Neural cell (in vitro differentiated cells): Measurements from ENCODE around the gene ST6GALNAC3. TPM values are rescaled to one million over a fixed set of nuclear protein-coding genes. Genes with fewer than 3 reads are reported as not detected.

Experiments used
- H2AFZ ChIP-seq: fragments of 200-600, 300-800 bp; sonication (generic), shearing (Covaris generic); 2 replicates; pipeline ENCODE4 v1.6.0; 2014; ENCODE audit warnings: low read depth, mild to moderate bottlenecking, antibody characterized with exemption, low read length, moderate library complexity
- H3F3A ChIP-seq: fragments of 200-600 bp; shearing (Covaris generic); 2 replicates; pipeline ENCODE4 v1.6.1; 2016; ENCODE audit warnings: mild to moderate bottlenecking, moderate library complexity, mixed read lengths, antibody characterized with exemption, low read length; ENCODE audit not compliant: insufficient read depth, poor library complexity, severe bottlenecking
- H3K27ac ChIP-seq: fragments of 200-600, 300-800 bp; sonication (generic), shearing (Covaris generic); 2 replicates; pipeline ENCODE4 v1.5.1; 2014; ENCODE audit warnings: mild to moderate bottlenecking, low read length, moderate library complexity
- H3K27me3 ChIP-seq: fragments of 300-800, 200-600 bp; sonication (generic), shearing (Covaris generic); 2 replicates; pipeline ENCODE4 v1.6.0; 2014; ENCODE audit warnings: mild to moderate bottlenecking, low read depth, low read length, moderate library complexity; ENCODE audit not compliant: insufficient read depth
- H3K36me3 ChIP-seq: fragments of 300-800, 200-600 bp; sonication (generic), shearing (Covaris generic); 2 replicates; pipeline ENCODE4 v1.5.1; 2014; ENCODE audit warnings: mild to moderate bottlenecking, antibody characterized with exemption, low read length, moderate library complexity; ENCODE audit not compliant: insufficient read depth
- H3K4me2 ChIP-seq: fragments of 300-800, 200-600 bp; sonication (generic), shearing (Covaris generic); 2 replicates; pipeline ENCODE4 v1.6.0; 2014; ENCODE audit warnings: mild to moderate bottlenecking, low read length
- H3K4me3 ChIP-seq: fragments of 300-800, 200-600 bp; sonication (generic), shearing (Covaris generic); 2 replicates; pipeline ENCODE4 v1.5.1; 2014; ENCODE audit warnings: mild to moderate bottlenecking, low read length, moderate library complexity
- H3K79me2 ChIP-seq: fragments of 200-600 bp; shearing (Covaris generic); replicated peaks from 2 replicates; pipeline ENCODE4 v1.6.0; 2014; ENCODE audit warnings: mild to moderate bottlenecking, low read length, moderate library complexity; ENCODE audit not compliant: insufficient read depth
- H3K9ac ChIP-seq: fragments of 300-800, 200-600 bp; sonication (generic), shearing (Covaris generic); 2 replicates; pipeline ENCODE4 v1.6.1; 2016; ENCODE audit warnings: mild to moderate bottlenecking, low read length, mixed read lengths
- H3K9me2 ChIP-seq: fragments of 200-600 bp; shearing (Covaris generic); 2 replicates; pipeline ENCODE4 v1.6.1; 2016; ENCODE audit warnings: mild to moderate bottlenecking, low read length, mixed read lengths; ENCODE audit not compliant: insufficient read depth
- H3K9me3 ChIP-seq: fragments of 200-600, 300-800 bp; sonication (generic), shearing (Covaris generic); 2 replicates; pipeline ENCODE4 v1.6.1; 2016; ENCODE audit warnings: mild to moderate bottlenecking, mixed run types, low read length, moderate library complexity, mixed read lengths
- H4K20me1 ChIP-seq: fragments of 200-600 bp; shearing (Covaris generic); 2 replicates; pipeline ENCODE4 v1.6.1; 2016; ENCODE audit warnings: mild to moderate bottlenecking, mixed run types; ENCODE audit not compliant: insufficient read depth
- EP300 ChIP-seq: fragments of 450-650 bp; conservative IDR thresholded peaks from 2 replicates; pipeline ENCODE4 v1.6.1; 2014; ENCODE audit warnings: antibody characterized with exemption, mild to moderate bottlenecking, moderate library complexity; ENCODE audit not compliant: poor library complexity, severe bottlenecking
- EZH2 ChIP-seq: fragments of 200-600, 300-800 bp; shearing (Covaris generic), sonication (generic); IDR thresholded peaks from 2 replicates; pipeline ENCODE4 v1.6.1; 2014; ENCODE audit warnings: antibody characterized with exemption, low read length, borderline replicate concordance, mild to moderate bottlenecking; ENCODE audit not compliant: insufficient read depth, poor library complexity, severe bottlenecking
- MXI1 ChIP-seq: fragments of 450-650 bp; conservative IDR thresholded peaks from 2 replicates; pipeline ENCODE4 v1.6.1; 2014; ENCODE audit warnings: antibody characterized with exemption, mild to moderate bottlenecking; ENCODE audit not compliant: poor library complexity, severe bottlenecking
- POLR2AphosphoS5 ChIP-seq: IDR thresholded peaks from 2 replicates; pipeline ENCODE4 v1.6.1; 2012
- RAD21 ChIP-seq: fragments of 450-650 bp; conservative IDR thresholded peaks from 2 replicates; pipeline ENCODE4 v1.6.1; 2014; ENCODE audit warnings: antibody characterized with exemption, mild to moderate bottlenecking, moderate library complexity
- SMC3 ChIP-seq: fragments of 450-650 bp; conservative IDR thresholded peaks from 2 replicates; pipeline ENCODE4 v1.6.1; 2014; ENCODE audit warnings: antibody characterized with exemption, mild to moderate bottlenecking, moderate library complexity; ENCODE audit not compliant: poor library complexity
- TAF1 ChIP-seq: IDR thresholded peaks from 2 replicates; pipeline ENCODE4 v1.6.1; 2012; ENCODE audit warnings: low read depth
- polyA plus RNA-seq: library from polyadenylated mRNA; depleted of rRNA; stranded (reverse); fragments of >200 nt; gene quantifications from 2 replicates; pipeline ENCODE4 v1.2.3, GENCODE V29; 2014
- TF ChIP-seq, protein P1 (sequence below): IDR thresholded peaks from 2 replicates; pipeline ENCODE4 v1.6.1; 2012; ENCODE audit warnings: borderline replicate concordance
- TF ChIP-seq, protein P2 (sequence below): fragments of 450-650 bp; IDR thresholded peaks from 2 replicates; pipeline ENCODE4 v1.5.1; 2014; ENCODE audit warnings: antibody characterized with exemption, mild to moderate bottlenecking, moderate library complexity; ENCODE audit not compliant: poor library complexity, severe bottlenecking

ST6GALNAC3 gene
- polyA plus RNA-seq, 1 donor from 2014 or later: 3.6 TPM

DNA sequence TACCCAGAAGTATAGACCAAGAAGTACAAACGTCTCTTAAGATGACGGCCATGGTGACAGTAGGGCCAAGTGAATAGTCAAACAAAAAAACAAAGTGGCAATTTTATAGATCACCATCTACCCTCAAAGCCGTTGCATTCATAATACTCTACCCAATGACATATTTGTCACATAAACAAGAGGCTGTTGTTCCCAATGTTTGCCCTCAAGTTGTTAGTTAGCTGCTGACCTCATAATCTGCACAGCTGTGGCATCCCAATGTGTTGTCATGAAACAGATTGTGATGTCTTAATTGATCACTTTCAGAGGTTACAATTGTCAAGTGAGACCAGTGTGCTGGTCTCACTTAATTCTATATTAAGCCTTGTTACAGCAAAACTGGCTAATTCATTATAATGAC lies 333.8 kb downstream of the ST6GALNAC3 start:
- H3K9me3 ChIP-seq: no peaks in the 10 kb centered on the region
- H3K4me3 ChIP-seq: no peak overlapping the region
- H3K4me2 ChIP-seq: no peak overlapping the region
- H3K9ac ChIP-seq: no peak overlapping the region
- H3K27ac ChIP-seq: no peak overlapping the region
- no peak for TF ChIP-seq EP300
- TF ChIP-seq TAF1: no peak
- TF ChIP-seq, protein P1, sequence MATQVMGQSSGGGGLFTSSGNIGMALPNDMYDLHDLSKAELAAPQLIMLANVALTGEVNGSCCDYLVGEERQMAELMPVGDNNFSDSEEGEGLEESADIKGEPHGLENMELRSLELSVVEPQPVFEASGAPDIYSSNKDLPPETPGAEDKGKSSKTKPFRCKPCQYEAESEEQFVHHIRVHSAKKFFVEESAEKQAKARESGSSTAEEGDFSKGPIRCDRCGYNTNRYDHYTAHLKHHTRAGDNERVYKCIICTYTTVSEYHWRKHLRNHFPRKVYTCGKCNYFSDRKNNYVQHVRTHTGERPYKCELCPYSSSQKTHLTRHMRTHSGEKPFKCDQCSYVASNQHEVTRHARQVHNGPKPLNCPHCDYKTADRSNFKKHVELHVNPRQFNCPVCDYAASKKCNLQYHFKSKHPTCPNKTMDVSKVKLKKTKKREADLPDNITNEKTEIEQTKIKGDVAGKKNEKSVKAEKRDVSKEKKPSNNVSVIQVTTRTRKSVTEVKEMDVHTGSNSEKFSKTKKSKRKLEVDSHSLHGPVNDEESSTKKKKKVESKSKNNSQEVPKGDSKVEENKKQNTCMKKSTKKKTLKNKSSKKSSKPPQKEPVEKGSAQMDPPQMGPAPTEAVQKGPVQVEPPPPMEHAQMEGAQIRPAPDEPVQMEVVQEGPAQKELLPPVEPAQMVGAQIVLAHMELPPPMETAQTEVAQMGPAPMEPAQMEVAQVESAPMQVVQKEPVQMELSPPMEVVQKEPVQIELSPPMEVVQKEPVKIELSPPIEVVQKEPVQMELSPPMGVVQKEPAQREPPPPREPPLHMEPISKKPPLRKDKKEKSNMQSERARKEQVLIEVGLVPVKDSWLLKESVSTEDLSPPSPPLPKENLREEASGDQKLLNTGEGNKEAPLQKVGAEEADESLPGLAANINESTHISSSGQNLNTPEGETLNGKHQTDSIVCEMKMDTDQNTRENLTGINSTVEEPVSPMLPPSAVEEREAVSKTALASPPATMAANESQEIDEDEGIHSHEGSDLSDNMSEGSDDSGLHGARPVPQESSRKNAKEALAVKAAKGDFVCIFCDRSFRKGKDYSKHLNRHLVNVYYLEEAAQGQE: no peak
- TF ChIP-seq, protein P2, sequence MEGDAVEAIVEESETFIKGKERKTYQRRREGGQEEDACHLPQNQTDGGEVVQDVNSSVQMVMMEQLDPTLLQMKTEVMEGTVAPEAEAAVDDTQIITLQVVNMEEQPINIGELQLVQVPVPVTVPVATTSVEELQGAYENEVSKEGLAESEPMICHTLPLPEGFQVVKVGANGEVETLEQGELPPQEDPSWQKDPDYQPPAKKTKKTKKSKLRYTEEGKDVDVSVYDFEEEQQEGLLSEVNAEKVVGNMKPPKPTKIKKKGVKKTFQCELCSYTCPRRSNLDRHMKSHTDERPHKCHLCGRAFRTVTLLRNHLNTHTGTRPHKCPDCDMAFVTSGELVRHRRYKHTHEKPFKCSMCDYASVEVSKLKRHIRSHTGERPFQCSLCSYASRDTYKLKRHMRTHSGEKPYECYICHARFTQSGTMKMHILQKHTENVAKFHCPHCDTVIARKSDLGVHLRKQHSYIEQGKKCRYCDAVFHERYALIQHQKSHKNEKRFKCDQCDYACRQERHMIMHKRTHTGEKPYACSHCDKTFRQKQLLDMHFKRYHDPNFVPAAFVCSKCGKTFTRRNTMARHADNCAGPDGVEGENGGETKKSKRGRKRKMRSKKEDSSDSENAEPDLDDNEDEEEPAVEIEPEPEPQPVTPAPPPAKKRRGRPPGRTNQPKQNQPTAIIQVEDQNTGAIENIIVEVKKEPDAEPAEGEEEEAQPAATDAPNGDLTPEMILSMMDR: no peak
- no peak for TF ChIP-seq RAD21
- TF ChIP-seq SMC3: no peak
- TF ChIP-seq MXI1: no peak
- TF ChIP-seq POLR2AphosphoS5: no peak
- TF ChIP-seq EZH2: no peak
- no peaks in the 10 kb centered on the region for H3K27me3 ChIP-seq
- H3K9me2 ChIP-seq: no peaks in the 10 kb centered on the region
- no peaks in the 10 kb centered on the region for H4K20me1 ChIP-seq
- no peaks in the 10 kb centered on the region for H3F3A ChIP-seq
- no peaks in the 10 kb centered on the region for H3K36me3 ChIP-seq
- H2AFZ ChIP-seq: no peak overlapping the region
- no peaks in the 10 kb centered on the region for H3K79me2 ChIP-seq

DNA sequence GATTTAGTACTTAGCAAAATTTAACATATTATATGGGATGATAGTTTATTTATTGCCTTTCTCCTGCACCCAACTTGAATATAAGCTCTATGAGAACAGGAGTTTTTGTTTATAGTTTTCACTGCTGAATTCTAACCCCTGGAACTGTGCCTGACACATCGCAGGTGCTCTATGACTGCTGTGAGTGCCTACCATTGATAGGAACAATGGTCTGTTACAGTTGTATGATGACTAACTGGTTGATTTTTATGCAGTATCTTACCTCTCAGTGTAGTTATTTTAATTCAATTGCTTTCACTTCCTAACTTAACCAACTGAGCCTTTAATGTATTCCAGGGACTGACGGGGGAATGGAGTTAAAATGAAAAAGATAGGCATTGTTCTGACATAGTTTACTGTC lies 336.0 kb downstream of the ST6GALNAC3 start:
- Histone ChIP-seq H3F3A (no peaks in the 10 kb centered on the region), H3K4me2 (no peak overlapping the region), H3K27ac (no peak overlapping the region), H3K9ac (no peak overlapping the region), H3K36me3 (no peaks in the 10 kb centered on the region), H3K27me3 (no peaks in the 10 kb centered on the region), H3K9me3 (no peaks in the 10 kb centered on the region), H3K9me2 (no peaks in the 10 kb centered on the region), H3K79me2 (no peaks in the 10 kb centered on the region), H2AFZ (no peak overlapping the region), H4K20me1 (no peaks in the 10 kb centered on the region), H3K4me3 (no peak overlapping the region)
- TF ChIP-seq MXI1 (no peak), POLR2AphosphoS5 (no peak), TAF1 (no peak)

DNA sequence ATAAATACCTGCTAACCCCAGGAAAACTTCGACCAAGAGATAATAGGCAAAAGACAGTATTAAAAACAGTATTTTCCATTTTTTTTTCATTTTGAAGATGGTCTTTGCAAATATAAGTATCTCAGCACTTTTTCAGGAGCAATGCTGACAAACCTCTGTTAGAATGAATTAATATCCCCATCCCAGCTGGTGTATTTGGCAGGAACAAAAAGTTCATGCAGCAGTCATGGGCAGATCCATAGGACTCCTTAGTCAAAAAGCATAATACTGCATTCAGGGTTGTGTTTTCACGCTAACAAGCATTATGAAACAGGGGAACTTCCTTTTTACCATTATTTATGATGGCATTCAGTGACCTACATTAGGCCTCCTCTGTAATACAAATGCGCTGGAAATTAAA lies 344.0 kb downstream of the ST6GALNAC3 start:
- Histone ChIP-seq H3K36me3 (no peaks in the 10 kb centered on the region), H3K9me3 (no peaks in the 10 kb centered on the region), H3K4me3 (no peak overlapping the region), H3K79me2 (no peaks in the 10 kb centered on the region), H4K20me1 (no peaks in the 10 kb centered on the region), H3F3A (no peaks in the 10 kb centered on the region), H3K9me2 (no peaks in the 10 kb centered on the region), H3K4me2 (no peak overlapping the region), H2AFZ (no peak overlapping the region), H3K9ac (no peak overlapping the region), H3K27me3 (no peaks in the 10 kb centered on the region), H3K27ac (no peak overlapping the region)
- TF ChIP-seq POLR2AphosphoS5: no peak
- no peak for TF ChIP-seq RAD21
- TF ChIP-seq, protein P2: no peak
- TF ChIP-seq, protein P1: no peak
- TF ChIP-seq MXI1: no peak
- no peak for TF ChIP-seq TAF1
- TF ChIP-seq EZH2: no peak
- TF ChIP-seq SMC3: no peak
- TF ChIP-seq EP300: no peak
